IMR-90 (cell line): ENCODE results near the gene SUSD6.

Experiments
- CEBPB ChIP-seq: IDR thresholded peaks from 2 replicates; pipeline ENCODE4 v1.6.1; 2012; ENCODE audit warnings: low read depth, low read length, improper control_type of control experiment
- CHD1 ChIP-seq: IDR thresholded peaks from 2 replicates; pipeline ENCODE4 v1.6.1; 2012; ENCODE audit warnings: low read depth, low read length, improper control_type of control experiment
- MAZ ChIP-seq: IDR thresholded peaks from 2 replicates; pipeline ENCODE4 v1.6.1; 2012; ENCODE audit warnings: low read depth, mild to moderate bottlenecking, low read length, improper control_type of control experiment, moderate library complexity, borderline replicate concordance
- MXI1 ChIP-seq: IDR thresholded peaks from 2 replicates; pipeline ENCODE4 v1.6.1; 2012; ENCODE audit warnings: low read depth, mild to moderate bottlenecking, low read length, moderate library complexity, borderline replicate concordance
- NFE2L2 ChIP-seq: fragments of 150-350 bp; IDR thresholded peaks from 2 replicates; pipeline ENCODE4 v1.6.1; 2016; ENCODE audit warnings: low read depth, mild to moderate bottlenecking, low read length
- POLR2A ChIP-seq: IDR thresholded peaks from 2 replicates; pipeline ENCODE4 v1.6.1; 2012; ENCODE audit warnings: mild to moderate bottlenecking, low read depth, low read length
- RAD21 ChIP-seq: IDR thresholded peaks from 2 replicates; pipeline ENCODE4 v1.6.1; 2012; ENCODE audit warnings: low read length, improper control_type of control experiment
- RCOR1 ChIP-seq: IDR thresholded peaks from 2 replicates; pipeline ENCODE4 v1.6.1; 2012; ENCODE audit warnings: mild to moderate bottlenecking, low read length, improper control_type of control experiment; ENCODE audit not compliant: insufficient replicate concordance
- RFX5 ChIP-seq: IDR thresholded peaks from 2 replicates; pipeline ENCODE4 v1.8.0; 2012; ENCODE audit warnings: low read depth, mild to moderate bottlenecking, low read length, moderate library complexity
- SMC3 ChIP-seq: fragments of 150-350 bp; IDR thresholded peaks from 2 replicates; pipeline ENCODE4 v1.6.1; 2016; ENCODE audit warnings: low read depth, mild to moderate bottlenecking, antibody characterized with exemption, low read length, moderate library complexity
- TF ChIP-seq, protein P1 (sequence below): conservative IDR thresholded peaks from 2 replicates; pipeline ENCODE4 v1.5.1; 2012; ENCODE audit warnings: mild to moderate bottlenecking, low read depth, low read length, improper control_type of control experiment
- TF ChIP-seq, protein P2 (sequence below): fragments of 150-350 bp; IDR thresholded peaks from 2 replicates; pipeline ENCODE4 v1.6.1; 2017; ENCODE audit warnings: mild to moderate bottlenecking, antibody characterized with exemption, low read length, low read depth

DNA sequence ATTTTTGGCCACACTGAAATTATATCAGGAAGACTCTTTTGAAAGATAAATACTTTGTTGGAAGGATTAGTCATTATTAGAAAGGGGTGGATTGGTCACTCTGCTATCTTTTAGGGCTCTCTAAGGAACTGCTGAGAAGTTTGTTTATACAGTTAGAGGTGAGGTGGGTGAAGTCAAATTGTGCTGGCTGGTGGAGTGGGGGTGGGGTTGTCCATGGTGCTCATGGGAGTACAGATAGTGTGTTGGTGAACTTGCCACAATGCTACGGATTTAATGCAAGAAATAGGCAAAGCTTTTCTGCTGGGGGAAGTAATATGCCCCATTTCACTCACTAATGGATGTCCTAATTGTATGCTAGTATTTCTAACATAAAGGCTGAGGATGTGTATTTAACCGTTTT lies 35.8 kb downstream of the SUSD6 start:
- TF ChIP-seq, protein P1, sequence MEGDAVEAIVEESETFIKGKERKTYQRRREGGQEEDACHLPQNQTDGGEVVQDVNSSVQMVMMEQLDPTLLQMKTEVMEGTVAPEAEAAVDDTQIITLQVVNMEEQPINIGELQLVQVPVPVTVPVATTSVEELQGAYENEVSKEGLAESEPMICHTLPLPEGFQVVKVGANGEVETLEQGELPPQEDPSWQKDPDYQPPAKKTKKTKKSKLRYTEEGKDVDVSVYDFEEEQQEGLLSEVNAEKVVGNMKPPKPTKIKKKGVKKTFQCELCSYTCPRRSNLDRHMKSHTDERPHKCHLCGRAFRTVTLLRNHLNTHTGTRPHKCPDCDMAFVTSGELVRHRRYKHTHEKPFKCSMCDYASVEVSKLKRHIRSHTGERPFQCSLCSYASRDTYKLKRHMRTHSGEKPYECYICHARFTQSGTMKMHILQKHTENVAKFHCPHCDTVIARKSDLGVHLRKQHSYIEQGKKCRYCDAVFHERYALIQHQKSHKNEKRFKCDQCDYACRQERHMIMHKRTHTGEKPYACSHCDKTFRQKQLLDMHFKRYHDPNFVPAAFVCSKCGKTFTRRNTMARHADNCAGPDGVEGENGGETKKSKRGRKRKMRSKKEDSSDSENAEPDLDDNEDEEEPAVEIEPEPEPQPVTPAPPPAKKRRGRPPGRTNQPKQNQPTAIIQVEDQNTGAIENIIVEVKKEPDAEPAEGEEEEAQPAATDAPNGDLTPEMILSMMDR: no peak
- no peak for TF ChIP-seq CEBPB
- TF ChIP-seq POLR2A: no peak
- no peak for TF ChIP-seq RAD21
- no peak for TF ChIP-seq MAZ
- TF ChIP-seq NFE2L2: no peak
- TF ChIP-seq, protein P2, sequence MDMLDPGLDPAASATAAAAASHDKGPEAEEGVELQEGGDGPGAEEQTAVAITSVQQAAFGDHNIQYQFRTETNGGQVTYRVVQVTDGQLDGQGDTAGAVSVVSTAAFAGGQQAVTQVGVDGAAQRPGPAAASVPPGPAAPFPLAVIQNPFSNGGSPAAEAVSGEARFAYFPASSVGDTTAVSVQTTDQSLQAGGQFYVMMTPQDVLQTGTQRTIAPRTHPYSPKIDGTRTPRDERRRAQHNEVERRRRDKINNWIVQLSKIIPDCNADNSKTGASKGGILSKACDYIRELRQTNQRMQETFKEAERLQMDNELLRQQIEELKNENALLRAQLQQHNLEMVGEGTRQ: no peak
- no peak for TF ChIP-seq CHD1
- TF ChIP-seq SMC3: no peak
- no peak for TF ChIP-seq RFX5
- no peak for TF ChIP-seq MXI1
- no peak for TF ChIP-seq RCOR1
